A375 (cell line): ENCODE results near the gene LCE3C. TPM values are rescaled to one million over a fixed set of nuclear protein-coding genes. Genes with fewer than 3 reads are reported as not detected.

Source experiments
- small RNA-seq: library from RNA; depleted of rRNA; stranded (forward); fragments of <200 nt; gene quantifications from one replicate; pipeline ENCODE3, GENCODE V24; 2014
- total RNA-seq: library from RNA; depleted of rRNA; stranded (reverse); fragments of >200 nt; shearing (Covaris generic); gene quantifications from 2 replicates; pipeline ENCODE4 v1.2.3, GENCODE V29; 2014; rRNA removed

LCE3C gene, protein sequence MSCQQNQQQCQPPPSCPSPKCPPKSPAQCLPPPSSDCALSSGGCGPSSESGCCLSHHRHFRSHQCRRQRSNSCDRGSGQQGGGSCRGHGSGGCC
- total RNA-seq, result not detected in 2 replicates

DNA sequence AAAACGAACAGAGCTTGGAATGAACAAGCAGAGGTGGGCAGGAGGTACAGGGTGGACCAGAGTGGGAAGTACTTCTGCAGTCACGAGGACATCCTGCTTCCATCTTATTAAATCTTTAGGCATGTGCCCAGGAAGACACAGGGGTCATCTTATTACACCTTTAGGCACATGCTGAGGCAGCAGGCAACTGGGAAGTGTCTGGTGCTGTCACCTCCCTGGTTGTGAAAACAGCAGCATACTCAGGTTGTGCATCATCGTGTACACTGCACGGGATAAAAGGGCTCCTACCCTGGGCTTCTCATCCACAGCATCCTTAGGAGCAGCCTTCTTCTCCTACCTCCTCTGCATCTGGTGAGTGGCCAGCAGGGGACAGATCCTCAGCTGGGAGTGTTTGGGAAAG lies at the start of gene LCE3C:
LCE3C (plus strand) TSS at position 301 of the 400 bp plus-strand sequence. CDS start 498 bp downstream, outside the sequence.

DNA sequence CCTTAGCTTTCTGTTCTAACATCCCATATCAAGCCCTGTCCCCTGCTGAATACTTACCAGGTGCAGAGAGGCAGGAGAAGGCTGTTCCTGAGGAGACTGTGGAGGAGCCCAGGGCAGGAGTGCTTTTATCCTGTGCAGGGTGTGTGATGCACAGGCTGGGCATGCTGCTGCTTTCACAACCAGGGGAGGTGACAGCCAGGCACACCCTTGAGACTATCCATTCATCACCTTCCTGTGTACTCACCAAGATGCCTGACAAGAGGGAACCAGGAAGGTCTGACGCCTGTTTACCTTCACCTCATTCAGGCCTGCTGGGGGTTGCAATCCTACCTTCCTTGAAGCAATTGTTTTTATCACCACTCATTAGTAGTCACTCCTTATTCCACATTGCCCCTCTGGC lies 33.4 kb upstream of the LCE3C start, which contains the start of gene LCE3E:
LCE3E (minus strand) TSS at position 100 of the 400 bp plus-strand sequence. CDS start 572 bp downstream, outside the sequence.

DNA sequence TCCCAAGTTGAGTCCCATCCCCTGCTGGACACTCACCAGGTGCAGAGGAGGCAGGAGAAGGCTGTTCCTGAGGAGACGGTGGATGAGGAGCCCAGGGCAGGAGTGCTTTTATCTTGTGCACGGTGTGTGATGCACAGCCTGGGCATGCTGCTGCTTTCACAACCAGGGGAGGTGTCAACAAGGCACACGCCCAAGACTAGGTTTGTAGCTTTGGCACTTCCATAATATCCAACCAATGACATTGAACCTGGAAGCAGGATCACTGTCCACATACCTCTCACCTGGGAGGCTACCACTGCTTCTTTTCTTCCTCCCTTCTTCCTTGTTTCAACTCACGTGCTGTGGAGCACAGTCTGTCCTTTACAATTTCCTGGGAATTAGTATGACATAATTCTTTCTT lies 19.6 kb upstream of the LCE3C start, which contains the start of gene LCE3D:
LCE3D (minus strand) TSS at position 84 of the 400 bp plus-strand sequence. CDS start 580 bp downstream, outside the sequence.

DNA sequence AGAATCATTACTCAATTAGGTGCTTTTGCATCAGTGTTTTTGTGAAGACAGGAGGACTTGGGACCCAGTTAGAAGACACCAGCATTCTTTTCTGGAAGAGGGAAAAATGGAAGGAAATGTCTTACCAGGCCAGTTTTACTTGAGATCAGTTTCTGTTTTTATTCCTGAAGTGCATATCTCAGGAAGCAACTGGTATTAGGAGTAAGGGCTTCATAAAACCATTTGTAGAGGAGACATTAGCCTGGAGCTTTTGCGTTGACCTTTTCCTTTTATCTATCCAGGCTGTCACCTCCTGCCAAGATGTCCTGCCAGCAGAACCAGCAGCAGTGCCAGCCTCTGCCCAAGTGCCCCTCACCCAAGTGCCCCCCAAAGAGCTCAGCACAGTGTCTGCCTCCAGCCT lies 13.5 kb downstream of the LCE3C start, which contains the start of gene LCE3B:
LCE3B (plus strand) TSS at position 301 of the 400 bp plus-strand sequence; CDS start at position 301, 0 bp downstream.

DNA sequence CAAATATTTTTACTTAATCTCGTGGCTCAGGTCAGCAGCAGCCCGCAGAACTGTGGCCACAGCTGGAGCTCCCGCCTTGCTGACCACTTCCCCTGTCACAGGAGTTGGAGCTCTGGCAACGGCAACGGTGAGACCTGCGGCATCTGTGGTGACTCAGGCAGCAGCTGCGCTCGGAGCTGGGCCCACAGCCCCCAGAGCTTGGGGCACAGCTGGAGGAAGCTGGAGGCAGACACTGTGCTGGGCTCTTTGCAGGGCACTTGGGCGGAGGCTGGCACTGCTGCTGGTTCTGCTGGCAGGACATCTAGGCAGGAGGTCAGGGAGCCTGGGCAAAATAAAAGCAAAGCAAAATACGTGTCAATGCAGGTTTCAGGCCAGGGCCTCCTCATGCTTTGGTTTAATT lies 22.8 kb downstream of the LCE3C start, which contains the start of gene LCE3A:
LCE3A (minus strand) TSS at position 301 of the 400 bp plus-strand sequence; CDS start at position 301, 0 bp downstream.

Small RNAs within 50 kb of the gene (small RNA-seq; reads per million reads assigned to genes)
- gene LCE3A (not detected), gene LCE3B (not detected)

Other genes starting within 250 kb of the LCE3C start
- gene FLG2, start 240.2 kb upstream of the LCE3C start, total RNA-seq, result not detected in 2 replicates
- not detected in 2 replicates for gene CRNN, start 186.0 kb upstream of the LCE3C start, total RNA-seq
- not detected in 2 replicates for gene LCE5A, start 89.4 kb upstream of the LCE3C start, total RNA-seq
- not detected in 2 replicates for gene CRCT1, start 85.8 kb upstream of the LCE3C start, total RNA-seq
- not detected in 2 replicates for gene LCE3E, start 33.5 kb upstream of the LCE3C start, total RNA-seq
- not detected in 2 replicates for gene LCE3D, start 19.7 kb upstream of the LCE3C start, total RNA-seq
- not detected in 2 replicates for gene LCE3B, start 13.6 kb downstream of the LCE3C start, total RNA-seq
- not detected in 2 replicates for gene LCE3A, start 22.9 kb downstream of the LCE3C start, total RNA-seq
- not detected in 2 replicates for gene LCE2D, start 63.1 kb downstream of the LCE3C start, total RNA-seq
- not detected in 2 replicates for gene LCE2C, start 75.0 kb downstream of the LCE3C start, total RNA-seq
- not detected in 2 replicates for gene LCE2B, start 85.9 kb downstream of the LCE3C start, total RNA-seq
- gene LCE2A, start 98.1 kb downstream of the LCE3C start, total RNA-seq, result not detected in 2 replicates
- not detected in 2 replicates for gene LCE4A, start 107.9 kb downstream of the LCE3C start, total RNA-seq
- gene KPRP, start 157.8 kb downstream of the LCE3C start, total RNA-seq, result not detected in 2 replicates
- gene LCE1F, start 174.9 kb downstream of the LCE3C start, total RNA-seq, result not detected in 2 replicates
- not detected in 2 replicates for gene LCE1E, start 186.0 kb downstream of the LCE3C start, total RNA-seq
- not detected in 2 replicates for gene LCE1D, start 196.5 kb downstream of the LCE3C start, total RNA-seq
- not detected in 2 replicates for gene LCE1C, start 206.4 kb downstream of the LCE3C start, total RNA-seq
- not detected in 2 replicates for gene LCE1B, start 211.7 kb downstream of the LCE3C start, total RNA-seq
- not detected in 2 replicates for gene LCE1A, start 227.2 kb downstream of the LCE3C start, total RNA-seq
- gene LCE6A, start 242.6 kb downstream of the LCE3C start, total RNA-seq, result not detected in 2 replicates